ENCODE results near the gene ITLN2. TPM values are rescaled to one million over a fixed set of nuclear protein-coding genes. Genes with fewer than 3 reads are reported as not detected.

The ITLN2 gene
- total RNA-seq, 3 donors from 2014 or later, result not detected

DNA sequence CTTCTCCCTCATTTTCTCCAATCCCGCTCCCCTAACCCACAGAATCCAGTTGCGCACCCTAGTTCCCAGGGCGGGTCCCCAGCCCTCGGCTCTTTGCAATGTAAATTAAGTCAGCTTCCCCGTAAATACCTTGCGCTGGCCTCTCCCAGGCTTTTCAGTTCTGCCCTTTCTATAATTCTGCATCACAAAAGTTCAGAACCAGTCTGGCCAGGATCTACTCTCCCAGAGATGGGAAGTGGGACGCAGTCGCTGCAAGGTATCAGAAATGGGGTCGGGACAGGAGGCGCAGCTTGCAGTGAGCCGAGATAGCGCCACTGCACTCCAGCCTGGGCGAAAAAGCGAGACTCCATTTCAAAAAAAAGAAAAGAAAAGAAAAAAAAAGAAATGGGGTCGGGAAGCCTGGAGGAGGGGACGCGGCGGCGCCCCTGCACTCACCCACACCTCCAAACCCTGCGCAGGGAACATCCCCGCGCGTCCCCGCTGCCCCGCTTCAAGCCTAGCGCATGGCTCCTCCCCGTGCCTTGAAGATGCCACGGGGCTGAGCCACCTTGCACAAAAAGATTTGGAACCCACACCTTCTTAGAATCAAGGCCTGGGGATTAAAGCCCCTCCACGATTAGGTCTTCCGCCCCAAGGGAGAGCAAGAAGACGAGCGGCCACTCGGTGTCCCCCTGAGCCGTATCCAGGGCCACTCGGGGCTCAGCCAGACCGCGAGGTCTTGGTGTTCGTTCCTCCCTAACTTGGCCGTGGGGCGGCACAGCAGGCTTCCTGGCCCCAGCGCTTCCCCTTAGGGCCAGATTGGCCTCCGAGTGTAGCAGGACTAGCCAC is 27.2 kb upstream of the ITLN2 start:
- H3K36me3 ChIP-seq (ENCODE audit: low read depth), result no peaks in the 10 kb centered on the region
- no peak overlapping the region for H3K4me3 ChIP-seq
- ATAC-seq (peak; percentile 28), DNase-seq (no peak)
- no peaks in the 10 kb centered on the region for H3K9me3 ChIP-seq
- no peaks in the 10 kb centered on the region for H3K4me1 ChIP-seq (ENCODE audit: low read depth)
- intact Hi-C loops (cut with DNase I, micrococcal nuclease), result no loop called here
- TF ChIP-seq CTCF (IDR thresholded peaks at IDR 0.05), result no peak

GRCh38 chr1:160979286-160979685 is 24.7 kb upstream of the ITLN2 start:
- H3K36me3 ChIP-seq (ENCODE audit: low read depth), result no peaks in the 10 kb centered on the region
- no peaks in the 10 kb centered on the region for H3K9me3 ChIP-seq
- no peak for ATAC-seq
- H3K4me1 ChIP-seq (ENCODE audit: low read depth), result no peaks in the 10 kb centered on the region
- TF ChIP-seq CTCF (IDR thresholded peaks at IDR 0.05), result no peak
- H3K4me3 ChIP-seq, result no peak overlapping the region
- intact Hi-C loops (cut with DNase I, micrococcal nuclease), result no loop called here
- no peak for DNase-seq

GRCh38 chr1:160978510-160978927 is 23.9 kb upstream of the ITLN2 start:
- Histone ChIP-seq H3K4me1 (ENCODE audit: low read depth) (no peaks in the 10 kb centered on the region), H3K4me3 (no peak overlapping the region), H3K36me3 (ENCODE audit: low read depth) (no peaks in the 10 kb centered on the region), H3K9me3 (no peaks in the 10 kb centered on the region)
- DNase-seq (peak in 1 of 3 donors; percentile 76), ATAC-seq (peak; percentile 82)
- intact Hi-C loops (cut with DNase I, micrococcal nuclease), result no loop called here
- no peak for TF ChIP-seq CTCF (IDR thresholded peaks at IDR 0.05)

GRCh38 chr1:160975026-160975425 is 20.4 kb upstream of the ITLN2 start:
- ATAC-seq (no peak), DNase-seq (no peak)
- intact Hi-C loops (cut with DNase I, micrococcal nuclease), result no loop called here
- TF ChIP-seq CTCF (IDR thresholded peaks at IDR 0.05), result no peak
- Histone ChIP-seq H3K36me3 (ENCODE audit: low read depth) (no peaks in the 10 kb centered on the region), H3K4me3 (no peak overlapping the region), H3K9me3 (no peaks in the 10 kb centered on the region), H3K4me1 (ENCODE audit: low read depth) (no peaks in the 10 kb centered on the region)

DNA sequence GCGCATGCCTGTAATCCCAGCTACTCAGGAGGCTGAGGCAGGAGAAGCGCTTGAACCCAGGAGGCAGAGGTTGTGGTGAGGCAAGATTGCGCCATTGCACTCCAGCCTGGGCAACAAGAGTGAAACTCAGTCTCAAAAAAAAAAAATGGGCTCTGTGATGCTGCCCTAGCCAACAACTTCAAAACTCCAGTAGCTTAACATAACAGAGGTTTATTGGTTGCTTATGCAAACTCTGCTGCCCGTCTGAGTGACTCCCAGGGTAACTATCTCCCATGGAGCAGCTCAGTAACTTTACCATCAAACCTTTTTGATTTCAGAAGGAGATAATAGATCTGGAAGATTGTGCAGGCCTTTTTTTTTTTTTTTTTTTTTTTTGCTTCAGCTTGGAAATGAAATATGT is 18.9 kb upstream of the ITLN2 start:
- intact Hi-C loops (cut with DNase I, micrococcal nuclease), result no loop called here
- no peak for TF ChIP-seq CTCF (IDR thresholded peaks at IDR 0.05)
- Histone ChIP-seq H3K36me3 (ENCODE audit: low read depth) (no peaks in the 10 kb centered on the region), H3K4me3 (no peak overlapping the region), H3K4me1 (ENCODE audit: low read depth) (no peaks in the 10 kb centered on the region), H3K9me3 (no peaks in the 10 kb centered on the region)
- no peak for DNase-seq
- ATAC-seq, result no peak

Measured in mucosa of descending colon (tissue), 3 donors.